SK-N-SH (cell line): ENCODE data around the gene MKRN2OS. TPM values are rescaled to one million over a fixed set of nuclear protein-coding genes. Genes with fewer than 3 reads are reported as not detected.

ENCODE experiments used
- CTCF ChIA-PET: fragments of 300-600, 350-600 bp; formaldehyde crosslinking; extraction: SDS; loops from one replicate; lab custom pipeline; 2021; lab: Yijun Ruan, JAX
- POLR2A ChIA-PET: fragments of 350-600 bp; sonication (Branson Sonifier 250); formaldehyde crosslinking; extraction: SDS; loops from one replicate; lab custom pipeline; 2020; ENCODE audit warnings: antibody characterized with exemption, inconsistent platforms; lab: Yijun Ruan, JAX
- DNase-seq: peaks from one replicate; pipeline ENCODE4 v3.0.0; 2012
- H2AFZ ChIP-seq: fragments of 200-600 bp; sonication (generic); 2 replicates; pipeline ENCODE4 v1.8.1; 2016; ENCODE audit warnings: antibody characterized with exemption, mild to moderate bottlenecking, low read depth
- H3F3A ChIP-seq: fragments of 200-600 bp; sonication (generic); replicated peaks from 2 replicates; pipeline ENCODE3; 2016; ENCODE audit warnings: antibody characterized with exemption, mild to moderate bottlenecking; ENCODE audit not compliant: insufficient read depth
- H3K27ac ChIP-seq, 2 experiments: fragments of 200-500 bp in 1 of 2; fragments of 200-600 bp in 1 of 2; sonication (Bioruptor generic) in 1 of 2; sonication (generic), shearing (Covaris generic) in 1 of 2; 2 replicates each; pipeline versions ENCODE4 v1.5.1 to v1.6.1; 2014 to 2016; ENCODE audit warnings: low read depth in 2 of 2, inconsistent platforms in 1 of 2, low read length in 1 of 2, mild to moderate bottlenecking in 1 of 2, mixed read lengths in 1 of 2
- H3K27me3 ChIP-seq: fragments of 200-600 bp; sonication (generic), shearing (Covaris generic); 2 replicates; pipeline ENCODE4 v1.6.1; 2016; ENCODE audit warnings: mixed run types; ENCODE audit not compliant: insufficient read depth
- H3K36me3 ChIP-seq, 2 experiments: fragments of 200-500 bp in 1 of 2; fragments of 200-600 bp in 1 of 2; sonication (Bioruptor generic) in 1 of 2; sonication (generic) in 1 of 2; replicated peaks in 1 of 2; 2 replicates each; pipeline versions ENCODE3 to v1.5.1; 2014 to 2016; ENCODE audit warnings: low read length in 1 of 2, mild to moderate bottlenecking in 1 of 2; ENCODE audit not compliant: insufficient read depth in 2 of 2, control insufficient read depth in 1 of 2
- H3K4me1 ChIP-seq, 2 experiments: fragments of 200-500 bp in 1 of 2; fragments of 200-600 bp in 1 of 2; sonication (Bioruptor generic) in 1 of 2; sonication (generic), shearing (Covaris generic) in 1 of 2; 2 replicates each; pipeline versions ENCODE4 v1.5.1 to v1.6.1; 2014 to 2016; ENCODE audit warnings: low read depth in 1 of 2, low read length in 1 of 2, mixed run types in 1 of 2; ENCODE audit not compliant: insufficient read depth in 2 of 2, control insufficient read depth in 1 of 2
- H3K4me2 ChIP-seq: fragments of 200-600 bp; sonication (generic), shearing (Covaris generic); 2 replicates; pipeline ENCODE4 v1.6.1; 2017; ENCODE audit warnings: mixed run types
- H3K4me3 ChIP-seq, 2 experiments: fragments of 200-500 bp in 1 of 2; fragments of 200-600 bp in 1 of 2; sonication (Bioruptor generic) in 1 of 2; sonication (generic), shearing (Covaris generic) in 1 of 2; 2 replicates each; pipeline versions ENCODE4 v1.5.1 to v1.8.1; 2014 to 2016; ENCODE audit warnings: low read depth in 2 of 2, inconsistent platforms in 1 of 2, low read length in 1 of 2, mild to moderate bottlenecking in 1 of 2, mixed read lengths in 1 of 2, moderate library complexity in 1 of 2
- H3K79me2 ChIP-seq: fragments of 200-600 bp; sonication (generic); 2 replicates; pipeline ENCODE4 v1.8.1; 2017; ENCODE audit warnings: mild to moderate bottlenecking; ENCODE audit not compliant: insufficient read depth
- H3K9ac ChIP-seq: fragments of 200-600 bp; sonication (generic); 2 replicates; pipeline ENCODE4 v1.6.1; 2017; ENCODE audit warnings: mixed run types
- H3K9me2 ChIP-seq: fragments of 200-600 bp; sonication (generic); 2 replicates; pipeline ENCODE4 v1.6.1; 2017; ENCODE audit warnings: mixed run types
- H3K9me3 ChIP-seq: fragments of 200-600 bp; sonication (generic); 2 replicates; pipeline ENCODE4 v1.6.1; 2017; ENCODE audit warnings: mixed run types, mild to moderate bottlenecking, moderate library complexity
- H4K20me1 ChIP-seq: fragments of 200-600 bp; sonication (generic); 2 replicates; pipeline ENCODE4 v1.6.1; 2017; ENCODE audit warnings: mild to moderate bottlenecking, mixed run types; ENCODE audit not compliant: insufficient read depth
- RXRA ChIP-seq: IDR thresholded peaks from 2 replicates; pipeline ENCODE4 v1.4.0; 2012; ENCODE audit warnings: low read depth, mild to moderate bottlenecking, borderline replicate concordance
- TCF12 ChIP-seq: IDR thresholded peaks from 2 replicates; pipeline ENCODE4 v1.4.0; 2012
- WGBS: methylation state at CpG from one replicate; pipeline ENCODE4 v1.1.6; 2017; ENCODE audit warnings: low lambda C conversion rate; 5-methylcytosine and 5-hydroxymethylcytosine counted together
- polyA plus RNA-seq, 3 experiments: library from polyadenylated mRNA; depleted of rRNA; stranded (reverse); fragments of >200 nt; gene quantifications; 2 replicates each; pipeline ENCODE4 v1.2.3, GENCODE V29; 2012
- small RNA-seq, 7 experiments: library from RNA; depleted of rRNA; stranded (forward); fragments of <200 nt; gene quantifications; one replicate each; pipeline ENCODE3, GENCODE V24; 2012

The MKRN2OS gene
- polyA plus RNA-seq, 1 of the 3 experiments (the other 2 are of a cell fraction) = not detected

GRCh38 chr3:12489832-12490231, 55.5 kb downstream of the MKRN2OS start:
- peaks cover 27% of the 10 kb centered on the region for H3K79me2 ChIP-seq
- POLR2A ChIA-PET = no interaction called here
- 93% methylated on average over 4 of the region's 4 CpGs for WGBS
- no peaks in the 10 kb centered on the region for H3K9me2 ChIP-seq
- CTCF ChIA-PET = interaction anchor here (1.3 kb wide), 1 partner anchor 10 kb away, joined by 3 read pairs; no protein-coding TSS in a partner anchor
- H3K27me3 ChIP-seq = no peaks in the 10 kb centered on the region
- H2AFZ ChIP-seq = no peak overlapping the region
- no peak overlapping the region for H3K4me2 ChIP-seq
- H3K9ac ChIP-seq = no peak overlapping the region
- TF ChIP-seq RXRA = no peak
- no peak for TF ChIP-seq TCF12
- no peak for DNase-seq
- peaks cover 44 to 46% of the 10 kb centered on the region in 2 experiments for H3K36me3 ChIP-seq
- peaks cover 6 to 8% of the 10 kb centered on the region in 2 experiments; a peak in 1 of 4 replicates for H3K4me1 ChIP-seq
- H4K20me1 ChIP-seq = no peaks in the 10 kb centered on the region
- peaks cover 3% of the 10 kb centered on the region for H3F3A ChIP-seq
- H3K9me3 ChIP-seq = no peaks in the 10 kb centered on the region
- no peak overlapping the region for H3K27ac ChIP-seq
- H3K4me3 ChIP-seq = no peak overlapping the region

Small RNA genes within 50 kb of the gene (small RNA-seq; reads per million reads assigned to genes)
- gene RF00017 (0 reads per million in 7 experiments), gene RNA5SP123 (0 to 0.21 (median 0) reads per million in 7 experiments), gene RNU6-377P (0 to 2.3 (median 0) reads per million in 7 experiments)

Other genes starting within 250 kb of the MKRN2OS start
- 13.0 and 18.6 TPM in 2 replicates for gene TSEN2, start 61.0 kb downstream of the MKRN2OS start, polyA plus RNA-seq (2012; rRNA removed)
- gene MKRN2, start 11.6 kb upstream of the MKRN2OS start, polyA plus RNA-seq (2012; rRNA removed) = 29.8 and 39.6 TPM in 2 replicates
- gene RAF1, start 118.6 kb upstream of the MKRN2OS start, polyA plus RNA-seq (2012; rRNA removed) = 58.7 and 82.3 TPM in 2 replicates
- 0.05 and 0.11 TPM in 2 replicates for gene TMEM40, start 213.8 kb upstream of the MKRN2OS start, polyA plus RNA-seq (2012; rRNA removed)